Measurements from ENCODE around the gene FBXL2.

DNA sequence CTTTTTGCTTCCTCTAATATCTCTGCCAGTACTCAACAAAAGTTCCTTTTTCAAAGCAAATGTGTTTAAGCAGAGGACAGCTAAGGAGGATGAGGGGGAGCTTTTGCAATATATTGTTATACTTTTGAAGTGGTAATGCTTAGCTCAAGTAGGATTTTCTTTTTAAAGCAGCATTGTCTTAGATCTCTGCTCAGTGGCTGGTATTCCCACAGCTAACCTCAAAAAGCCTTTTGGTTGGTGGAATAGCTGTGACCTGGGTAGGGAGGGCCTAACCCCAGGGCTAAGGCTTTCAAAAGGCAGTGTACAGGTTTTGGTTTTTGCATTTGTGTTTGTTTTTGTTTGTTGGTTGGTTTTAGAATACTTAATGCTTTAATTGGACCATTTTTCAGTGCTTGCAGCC is 86.8 kb downstream of the FBXL2 start:
- TF ChIP-seq, protein P1, sequence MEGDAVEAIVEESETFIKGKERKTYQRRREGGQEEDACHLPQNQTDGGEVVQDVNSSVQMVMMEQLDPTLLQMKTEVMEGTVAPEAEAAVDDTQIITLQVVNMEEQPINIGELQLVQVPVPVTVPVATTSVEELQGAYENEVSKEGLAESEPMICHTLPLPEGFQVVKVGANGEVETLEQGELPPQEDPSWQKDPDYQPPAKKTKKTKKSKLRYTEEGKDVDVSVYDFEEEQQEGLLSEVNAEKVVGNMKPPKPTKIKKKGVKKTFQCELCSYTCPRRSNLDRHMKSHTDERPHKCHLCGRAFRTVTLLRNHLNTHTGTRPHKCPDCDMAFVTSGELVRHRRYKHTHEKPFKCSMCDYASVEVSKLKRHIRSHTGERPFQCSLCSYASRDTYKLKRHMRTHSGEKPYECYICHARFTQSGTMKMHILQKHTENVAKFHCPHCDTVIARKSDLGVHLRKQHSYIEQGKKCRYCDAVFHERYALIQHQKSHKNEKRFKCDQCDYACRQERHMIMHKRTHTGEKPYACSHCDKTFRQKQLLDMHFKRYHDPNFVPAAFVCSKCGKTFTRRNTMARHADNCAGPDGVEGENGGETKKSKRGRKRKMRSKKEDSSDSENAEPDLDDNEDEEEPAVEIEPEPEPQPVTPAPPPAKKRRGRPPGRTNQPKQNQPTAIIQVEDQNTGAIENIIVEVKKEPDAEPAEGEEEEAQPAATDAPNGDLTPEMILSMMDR (IDR thresholded peaks at IDR 0.05; ENCODE audit: low read depth, low read length) = no peak
- no peak for TF ChIP-seq EZH2phosphoT487 (IDR thresholded peaks at IDR 0.05; ENCODE audit: low read depth)

Data from OCI-LY3 (cell line).